C1 segment of cervical spinal cord (tissue), 14 donors: ENCODE measurements around the gene ZDHHC16.
"Not testable (repeated sequence)": the region's sequence is repeated elsewhere in the genome, so short reads cannot be mapped to it uniquely, and the experiment has no call there.

Experiments
- DNase-seq, 14 donors: peaks; one replicate each; lab custom pipeline; 2025; lab: John Stamatoyannopoulos, UW

The ZDHHC16 gene

GRCh38 chr10:97445722-97446639 lies at the start of gene ZDHHC16, which contains the start of gene EXOSC1:
Gene ZDHHC16, plus strand, starts transcription at chr10:97446175. Its CDS starts 5,501 bp downstream, at chr10:97451676.
Gene EXOSC1, minus strand, starts transcription at chr10:97446006. Its CDS starts 21 bp downstream, at chr10:97445985.
- peak; percentile 40 to 97 (median 90) for DNase-seq

- peak in 1 of 14 donors; percentile 14 for DNase-seq
Observed at GRCh38 chr10:97399843-97400545, 46.0 kb upstream of the ZDHHC16 start.

GRCh38 chr10:97400665-97401454 lies 45.1 kb upstream of the ZDHHC16 start, which contains the start of gene RRP12:
Gene RRP12, minus strand, starts transcription at chr10:97401340. Its CDS starts 109 bp downstream, at chr10:97401231.
- peak; percentile 13 to 95 (median 77) for DNase-seq

- DNase-seq, result no peak
Observed at GRCh38 chr10:97401455-97401919, 44.5 kb upstream of the ZDHHC16 start.

- no peak for DNase-seq
Observed at GRCh38 chr10:97404044-97404443, 41.9 kb upstream of the ZDHHC16 start.

GRCh38 chr10:97406064-97406463 lies 39.9 kb upstream of the ZDHHC16 start:
- peak in 1 of 14 donors; percentile 24 for DNase-seq

GRCh38 chr10:97406483-97406882 lies 39.5 kb upstream of the ZDHHC16 start:
- not testable (repeated sequence) for DNase-seq

- DNase-seq, result peak in 9 of 14 donors; percentile 14 to 58 (median 29)
Observed at GRCh38 chr10:97407211-97407951, 38.6 kb upstream of the ZDHHC16 start.

GRCh38 chr10:97407952-97408248 lies 38.1 kb upstream of the ZDHHC16 start:
- DNase-seq, result no peak

- DNase-seq, result no peak
Observed at GRCh38 chr10:97408496-97408992, 37.4 kb upstream of the ZDHHC16 start.

- no peak for DNase-seq
Observed at GRCh38 chr10:97411406-97411805, 34.6 kb upstream of the ZDHHC16 start.

- no peak for DNase-seq
Observed at GRCh38 chr10:97412891-97413304, 33.1 kb upstream of the ZDHHC16 start.

- DNase-seq, result no peak
Observed at GRCh38 chr10:97416565-97416964, 29.4 kb upstream of the ZDHHC16 start.

GRCh38 chr10:97423757-97424098 lies 22.2 kb upstream of the ZDHHC16 start:
- DNase-seq, result not testable (repeated sequence)

GRCh38 chr10:97425964-97426775 lies 19.8 kb upstream of the ZDHHC16 start, which contains the start of gene PGAM1:
Gene PGAM1, plus strand, starts transcription at chr10:97426191. Its CDS starts 117 bp downstream, at chr10:97426308.
- peak; percentile 53 to 98 (median 94) for DNase-seq

- no peak for DNase-seq
Observed at GRCh38 chr10:97426776-97427570, 19.0 kb upstream of the ZDHHC16 start.

- no peak for DNase-seq
Observed at GRCh38 chr10:97427571-97428179, 18.3 kb upstream of the ZDHHC16 start.

- DNase-seq, result no peak
Observed at GRCh38 chr10:97428572-97428981, 17.4 kb upstream of the ZDHHC16 start.
